ENCODE measurements around the gene SKP2.
"Not testable (repeated sequence)": the region's sequence is repeated elsewhere in the genome, so short reads cannot be mapped to it uniquely, and the experiment has no call there.

The SKP2 gene

GRCh38 chr5:36151434-36152323, at the start of gene SKP2, which contains the start of gene LMBRD2:
TSS of gene SKP2 (plus strand) at chr5:36152111. CDS start at chr5:36152263, 152 bp downstream.
TSS of gene LMBRD2 (minus strand) at chr5:36151887. CDS start at chr5:36143349, 8,538 bp downstream.
- DNase-seq (ENCODE audit: low read depth in 2 of 2), result peak; percentile 93 to 96

GRCh38 chr5:36105819-36106218, 46.1 kb upstream of the SKP2 start:
- no peak for DNase-seq (ENCODE audit: low read depth in 2 of 2)

GRCh38 chr5:36108758-36109460, 43.0 kb upstream of the SKP2 start:
- DNase-seq (ENCODE audit: low read depth in 2 of 2), result no peak

- no peak for DNase-seq (ENCODE audit: low read depth in 2 of 2)
These were observed 40.7 kb upstream of the SKP2 start for GRCh38 chr5:36111238-36111637.

- no peak for DNase-seq (ENCODE audit: low read depth in 2 of 2)
These were observed 26.0 kb upstream of the SKP2 start for GRCh38 chr5:36125868-36126267.

GRCh38 chr5:36128795-36129194, 23.1 kb upstream of the SKP2 start:
- DNase-seq (ENCODE audit: low read depth in 2 of 2), result no peak

GRCh38 chr5:36129666-36130065, 22.2 kb upstream of the SKP2 start:
- DNase-seq (ENCODE audit: low read depth in 2 of 2), result not testable (repeated sequence)

- DNase-seq (ENCODE audit: low read depth in 2 of 2), result not testable (repeated sequence)
These were observed 18.9 kb upstream of the SKP2 start for GRCh38 chr5:36133009-36133408.

GRCh38 chr5:36135988-36136387, 15.9 kb upstream of the SKP2 start:
- DNase-seq (ENCODE audit: low read depth in 2 of 2), result no peak

- DNase-seq (ENCODE audit: low read depth in 2 of 2), result no peak
These were observed 15.3 kb upstream of the SKP2 start for GRCh38 chr5:36136581-36136980.

- no peak for DNase-seq (ENCODE audit: low read depth in 2 of 2)
These were observed 12.8 kb upstream of the SKP2 start for GRCh38 chr5:36138900-36139683.

GRCh38 chr5:36145311-36145710, 6.6 kb upstream of the SKP2 start:
- no peak for DNase-seq (ENCODE audit: low read depth in 2 of 2)

GRCh38 chr5:36146390-36146789, 5.5 kb upstream of the SKP2 start:
- DNase-seq (ENCODE audit: low read depth in 2 of 2), result no peak

- no peak for DNase-seq (ENCODE audit: low read depth in 2 of 2)
These were observed 4.2 kb upstream of the SKP2 start for GRCh38 chr5:36147681-36148080.

- DNase-seq (ENCODE audit: low read depth in 2 of 2), result peak in 1 of 2 donors; percentile 20
These were observed 1.1 kb upstream of the SKP2 start for GRCh38 chr5:36150676-36151433.

GRCh38 chr5:36152324-36153297, 700 bp downstream of the SKP2 start:
- DNase-seq (ENCODE audit: low read depth in 2 of 2), result no peak

- no peak for DNase-seq (ENCODE audit: low read depth in 2 of 2)
These were observed 1.4 kb downstream of the SKP2 start for GRCh38 chr5:36153298-36153677.

- no peak for DNase-seq (ENCODE audit: low read depth in 2 of 2)
These were observed 1.8 kb downstream of the SKP2 start for GRCh38 chr5:36153726-36154125.

- DNase-seq (ENCODE audit: low read depth in 2 of 2), result no peak
These were observed 3.4 kb downstream of the SKP2 start for GRCh38 chr5:36155291-36155690.

GRCh38 chr5:36156121-36156601, 4.2 kb downstream of the SKP2 start:
- DNase-seq (ENCODE audit: low read depth in 2 of 2), result no peak
